SK-N-MC (cell line): ENCODE data around the gene KDM4E.

Experiments
- EZH2 ChIP-seq: fragments of 200-600 bp; sonication (generic); IDR thresholded peaks from one replicate; pipeline ENCODE4 v1.6.1; 2017; ENCODE audit warnings: antibody characterized with exemption
- FOXP2 ChIP-seq: optimal IDR thresholded peaks from 2 replicates; pipeline ENCODE3; 2011; ENCODE audit warnings: mild to moderate bottlenecking, moderate library complexity; ENCODE audit not compliant: insufficient read depth; ENCODE audit errors: extremely low read length, control extremely low read depth
- POLR2AphosphoS5 ChIP-seq: IDR thresholded peaks from 2 replicates; pipeline ENCODE4 v1.6.1; 2012; ENCODE audit warnings: mild to moderate bottlenecking, low read depth, low read length, borderline replicate concordance

GRCh38 chr11:95016139-95016538 lies 8.9 kb upstream of the KDM4E start:
- no peak for TF ChIP-seq POLR2AphosphoS5
- TF ChIP-seq EZH2: no peak
- TF ChIP-seq FOXP2: no peak
